ENCODE results near the gene SEPTIN12.

SEPTIN12 gene

DNA sequence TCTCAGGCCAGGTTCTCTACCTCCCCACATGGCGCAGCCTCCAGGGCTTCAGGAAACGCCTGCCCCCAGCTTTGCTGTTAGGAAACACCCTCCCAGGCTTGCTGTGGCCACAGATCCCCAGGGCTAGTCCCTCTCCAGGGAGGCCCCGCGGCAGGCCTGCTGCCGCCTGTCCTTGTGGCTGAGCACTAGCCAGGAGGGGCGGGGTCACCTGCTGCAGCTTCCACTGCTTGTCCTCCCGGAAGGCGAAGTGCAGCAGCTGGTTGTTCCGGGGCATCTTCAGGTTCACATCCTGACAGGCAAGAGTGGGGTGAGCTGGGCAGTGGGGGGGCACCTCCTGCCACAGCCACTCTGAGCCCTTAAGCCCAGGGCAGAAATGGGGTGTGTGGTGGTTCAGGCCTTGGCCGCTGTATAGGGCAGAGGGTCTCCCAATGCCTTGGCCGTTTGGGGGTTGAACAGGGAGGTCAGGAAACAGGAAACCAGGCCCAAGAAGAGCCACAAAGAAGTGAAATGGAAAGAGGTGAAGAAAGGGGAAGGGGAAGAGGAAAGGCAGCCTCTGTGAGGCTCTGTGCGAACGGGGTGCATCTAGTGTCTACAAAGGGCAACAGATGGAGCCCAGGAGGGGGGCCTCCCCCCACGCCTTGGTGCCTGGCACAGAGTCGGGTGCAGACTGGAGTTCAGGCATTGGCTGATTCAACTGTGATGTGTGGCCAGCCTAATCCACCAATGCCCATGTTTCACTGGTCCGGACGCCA lies 12.3 kb upstream of the SEPTIN12 start:
- H3K27ac ChIP-seq (ENCODE audit: low read length): no peak overlapping the region
- DNase-seq: no peak
- no peak overlapping the region for H2AFZ ChIP-seq (ENCODE audit: low read depth, low read length)
- H3K4me1 ChIP-seq (ENCODE audit: insufficient read depth, low read length): peaks cover 24% of the 10 kb centered on the region
- no peaks in the 10 kb centered on the region for H3K27me3 ChIP-seq (ENCODE audit: insufficient read depth, low read length, poor library complexity)
- no peaks in the 10 kb centered on the region for H3K9me3 ChIP-seq (ENCODE audit: insufficient read depth, low read length, severe bottlenecking)
- TF ChIP-seq, protein P1, sequence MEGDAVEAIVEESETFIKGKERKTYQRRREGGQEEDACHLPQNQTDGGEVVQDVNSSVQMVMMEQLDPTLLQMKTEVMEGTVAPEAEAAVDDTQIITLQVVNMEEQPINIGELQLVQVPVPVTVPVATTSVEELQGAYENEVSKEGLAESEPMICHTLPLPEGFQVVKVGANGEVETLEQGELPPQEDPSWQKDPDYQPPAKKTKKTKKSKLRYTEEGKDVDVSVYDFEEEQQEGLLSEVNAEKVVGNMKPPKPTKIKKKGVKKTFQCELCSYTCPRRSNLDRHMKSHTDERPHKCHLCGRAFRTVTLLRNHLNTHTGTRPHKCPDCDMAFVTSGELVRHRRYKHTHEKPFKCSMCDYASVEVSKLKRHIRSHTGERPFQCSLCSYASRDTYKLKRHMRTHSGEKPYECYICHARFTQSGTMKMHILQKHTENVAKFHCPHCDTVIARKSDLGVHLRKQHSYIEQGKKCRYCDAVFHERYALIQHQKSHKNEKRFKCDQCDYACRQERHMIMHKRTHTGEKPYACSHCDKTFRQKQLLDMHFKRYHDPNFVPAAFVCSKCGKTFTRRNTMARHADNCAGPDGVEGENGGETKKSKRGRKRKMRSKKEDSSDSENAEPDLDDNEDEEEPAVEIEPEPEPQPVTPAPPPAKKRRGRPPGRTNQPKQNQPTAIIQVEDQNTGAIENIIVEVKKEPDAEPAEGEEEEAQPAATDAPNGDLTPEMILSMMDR (IDR thresholded peaks at IDR 0.05; ENCODE audit: borderline replicate concordance, extremely low read depth, low read length, poor library complexity, severe bottlenecking): no peak
- no peak for TF ChIP-seq EZH2 (IDR thresholded peaks at IDR 0.05; ENCODE audit: borderline replicate concordance, low read depth, low read length, severe bottlenecking)
- no peak overlapping the region for H3K4me2 ChIP-seq (ENCODE audit: insufficient read depth, low read length)
- no peak overlapping the region for H3K4me3 ChIP-seq (ENCODE audit: low read depth in 1 of 2, low read length in 2 of 2)
- no peak for ATAC-seq (ENCODE audit: insufficient read depth, low read depth)
- no peaks in the 10 kb centered on the region for H3K79me2 ChIP-seq (ENCODE audit: insufficient read depth, low read length)
- no peak overlapping the region for H3K9ac ChIP-seq (ENCODE audit: low read depth, low read length)
- peaks cover 6% of the 10 kb centered on the region; the same call in 1 of the 2 replicates for H4K20me1 ChIP-seq (ENCODE audit: insufficient read depth, low read length)
- peaks cover 16% of the 10 kb centered on the region for H3K36me3 ChIP-seq (ENCODE audit: insufficient read depth, low read length)

DNA sequence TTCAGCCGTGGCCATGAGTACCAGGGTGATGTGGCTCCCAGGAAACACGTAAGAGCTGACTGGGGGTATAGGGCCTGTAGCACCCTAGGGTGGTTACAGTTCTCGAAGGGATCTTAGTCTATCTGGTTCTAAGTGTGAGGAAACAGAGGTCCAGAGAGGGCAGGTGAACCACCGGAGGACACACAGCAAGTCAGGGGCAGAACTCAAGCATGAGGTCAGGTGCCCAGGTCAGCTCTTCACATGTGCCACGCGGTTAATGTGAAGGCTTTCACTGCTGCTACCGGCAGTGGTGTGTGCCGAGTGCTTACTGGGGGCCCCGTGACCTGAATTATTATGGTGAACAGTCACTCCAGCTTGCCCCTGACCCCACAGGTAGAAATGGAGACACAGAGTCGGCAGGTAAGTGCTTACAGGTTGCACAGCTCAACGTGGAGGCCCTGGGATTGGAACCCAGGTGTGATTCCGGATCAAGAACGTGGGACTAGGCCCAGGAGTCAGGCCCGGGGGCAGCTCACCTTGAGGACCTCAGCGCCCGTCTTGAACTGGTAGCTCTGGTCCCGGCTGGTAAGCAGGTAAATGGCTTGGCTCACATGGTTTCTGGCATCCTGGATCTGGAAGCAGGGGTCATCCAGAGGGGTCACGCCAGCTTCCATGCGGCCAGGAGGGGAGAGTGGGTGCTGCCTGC lies 11.2 kb upstream of the SEPTIN12 start:
- no peaks in the 10 kb centered on the region for H3K27me3 ChIP-seq (ENCODE audit: insufficient read depth, low read length, poor library complexity)
- no peak overlapping the region for H3K9ac ChIP-seq (ENCODE audit: low read depth, low read length)
- no peak for DNase-seq
- peaks cover 6% of the 10 kb centered on the region for H3K36me3 ChIP-seq (ENCODE audit: insufficient read depth, low read length)
- TF ChIP-seq EZH2 (IDR thresholded peaks at IDR 0.05; ENCODE audit: borderline replicate concordance, low read depth, low read length, severe bottlenecking): no peak
- TF ChIP-seq, protein P1 (IDR thresholded peaks at IDR 0.05; ENCODE audit: borderline replicate concordance, extremely low read depth, low read length, poor library complexity, severe bottlenecking): no peak
- no peak overlapping the region for H2AFZ ChIP-seq (ENCODE audit: low read depth, low read length)
- H3K4me1 ChIP-seq (ENCODE audit: insufficient read depth, low read length): peaks cover 24% of the 10 kb centered on the region
- no peak overlapping the region for H3K4me2 ChIP-seq (ENCODE audit: insufficient read depth, low read length)
- no peak for ATAC-seq (ENCODE audit: insufficient read depth, low read depth)
- H3K79me2 ChIP-seq (ENCODE audit: insufficient read depth, low read length): no peaks in the 10 kb centered on the region
- peaks cover 6% of the 10 kb centered on the region; the same call in 1 of the 2 replicates for H4K20me1 ChIP-seq (ENCODE audit: insufficient read depth, low read length)
- H3K4me3 ChIP-seq (ENCODE audit: low read depth in 1 of 2, low read length in 2 of 2): no peak overlapping the region
- no peak overlapping the region for H3K27ac ChIP-seq (ENCODE audit: low read length)
- no peaks in the 10 kb centered on the region for H3K9me3 ChIP-seq (ENCODE audit: insufficient read depth, low read length, severe bottlenecking)

- H3K4me1 ChIP-seq (ENCODE audit: insufficient read depth, low read length): peaks cover 19% of the 10 kb centered on the region
- no peak overlapping the region for H3K9ac ChIP-seq (ENCODE audit: low read depth, low read length)
- TF ChIP-seq, protein P1 (IDR thresholded peaks at IDR 0.05; ENCODE audit: borderline replicate concordance, extremely low read depth, low read length, poor library complexity, severe bottlenecking): no peak
- TF ChIP-seq EZH2 (IDR thresholded peaks at IDR 0.05; ENCODE audit: borderline replicate concordance, low read depth, low read length, severe bottlenecking): no peak
- no peaks in the 10 kb centered on the region for H3K9me3 ChIP-seq (ENCODE audit: insufficient read depth, low read length, severe bottlenecking)
- no peaks in the 10 kb centered on the region for H3K36me3 ChIP-seq (ENCODE audit: insufficient read depth, low read length)
- no peaks in the 10 kb centered on the region for H3K79me2 ChIP-seq (ENCODE audit: insufficient read depth, low read length)
- peaks cover 6% of the 10 kb centered on the region; the same call in 1 of the 2 replicates for H4K20me1 ChIP-seq (ENCODE audit: insufficient read depth, low read length)
- H3K27me3 ChIP-seq (ENCODE audit: insufficient read depth, low read length, poor library complexity): no peaks in the 10 kb centered on the region
- no peak for DNase-seq
- no peak overlapping the region for H3K4me3 ChIP-seq (ENCODE audit: low read depth in 1 of 2, low read length in 2 of 2)
- no peak overlapping the region for H2AFZ ChIP-seq (ENCODE audit: low read depth, low read length)
- ATAC-seq (ENCODE audit: insufficient read depth, low read depth): no peak
- no peak overlapping the region for H3K4me2 ChIP-seq (ENCODE audit: insufficient read depth, low read length)
- H3K27ac ChIP-seq (ENCODE audit: low read length): no peak overlapping the region
Measured at GRCh38 chr16:4798456-4798855, 10.3 kb upstream of the SEPTIN12 start.
